Mucosa of descending colon (tissue), 3 donors: ENCODE measurements around the gene CDH26. TPM values are rescaled to one million over a fixed set of nuclear protein-coding genes. Genes with fewer than 3 reads are reported as not detected.

Experiments used
- ATAC-seq: fragments of 200-7000 bp; cut with Tn5 transposase; one replicate; pipeline ENCODE4 v1.9.1; 2020; ENCODE audit warnings: mild to moderate bottlenecking, moderate library complexity
- DNase-seq, 3 donors: peaks; one replicate each; pipeline ENCODE4 v3.0.0-alpha.2; 2020
- H3K36me3 ChIP-seq: fragments of 200-600 bp; one replicate; pipeline ENCODE4 v1.8.0; 2021; ENCODE audit warnings: low read depth, mild to moderate bottlenecking
- H3K4me1 ChIP-seq: fragments of 200-600 bp; one replicate; pipeline ENCODE4 v1.8.0; 2021; ENCODE audit warnings: low read depth, mild to moderate bottlenecking
- H3K4me3 ChIP-seq: fragments of 200-600 bp; one replicate; pipeline ENCODE4 v1.8.0; 2021; ENCODE audit warnings: mild to moderate bottlenecking
- H3K9me3 ChIP-seq: fragments of 200-600 bp; one replicate; pipeline ENCODE4 v1.8.0; 2021; ENCODE audit warnings: mild to moderate bottlenecking
- CTCF ChIP-seq: fragments of 200-600 bp; IDR thresholded peaks from one replicate; pipeline ENCODE4 v1.8.0; 2022; ENCODE audit warnings: antibody characterized with exemption, mild to moderate bottlenecking
- intact Hi-C, 2 donors: fragments of 100-400 bp; cut with DNase I in 1 of 2; cut with micrococcal nuclease in 1 of 2; formaldehyde crosslinking; loops; one replicate each; pipeline versions ENCODE4 v1.11.0 to v1.11.1; 2022; cut with DNase I, micrococcal nuclease
- long read RNA-seq, 2 donors: library from polyadenylated mRNA; unstranded; transcript quantifications; one replicate each; pipeline ENCODE4 v2.0.0, GENCODE V29; 2019 to 2021
- total RNA-seq, 3 donors: library from RNA; stranded (reverse); fragmentation: NEBNext Ultra II Directional in 2 of 3; extraction: Animal tissue kit (Norgen Biotek cat#: 25700) in 2 of 3; gene quantifications; one replicate each; pipeline versions ENCODE4 v1.2.1 to v1.2.4, GENCODE V29; 2021 to 2023
- donor health status: DM: no; HTN: no; CAD: no; lungs with moderate emphysema.
- donor health status: DM: no; HTN: no; CAD: no.
- donor health status: DM: no; HTN: yes; CAD: no.

Gene CDH26
- total RNA-seq, result 1 to 10 TPM in 2 of 3 donors, under 1 TPM in 1; 0.48 to 2.2 (median 1.4) TPM
- long read RNA-seq, donor 1, result 0 reads
- long read RNA-seq, donor 2, result 0 reads

DNA sequence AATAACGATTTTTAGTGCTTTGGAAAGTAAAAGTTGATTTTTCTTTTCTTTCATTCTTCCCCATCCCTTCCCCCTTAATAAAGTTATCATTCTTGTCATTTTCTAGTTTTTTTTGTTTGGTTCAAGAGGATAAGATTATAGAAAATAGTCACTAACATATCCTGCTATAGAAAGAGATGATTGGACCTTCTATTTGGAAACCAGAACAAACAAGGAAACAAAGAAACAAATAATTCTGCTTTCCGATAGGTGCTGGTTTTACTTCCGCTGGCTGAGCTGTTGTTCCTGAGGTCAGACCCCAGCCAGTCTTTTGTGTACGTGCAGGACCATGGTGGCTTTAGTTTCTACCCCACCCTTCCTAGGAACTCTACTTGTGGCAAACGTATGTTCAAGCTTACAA, at the start of gene CDH26:
CDH26 (plus strand) TSS at position 301 of the 400 bp plus-strand sequence. CDS start 304 bp downstream, outside the sequence.
- TF ChIP-seq CTCF, result no peak
- Histone ChIP-seq H3K36me3 (no peaks in the 10 kb centered on the region), H3K9me3 (no peaks in the 10 kb centered on the region), H3K4me3 (no peak within 1 kb of the TSS), H3K4me1 (no peaks in the 10 kb centered on the region)
- intact Hi-C loops, result no loop called here
- DNase-seq, result no peak
- no peak for ATAC-seq

DNA sequence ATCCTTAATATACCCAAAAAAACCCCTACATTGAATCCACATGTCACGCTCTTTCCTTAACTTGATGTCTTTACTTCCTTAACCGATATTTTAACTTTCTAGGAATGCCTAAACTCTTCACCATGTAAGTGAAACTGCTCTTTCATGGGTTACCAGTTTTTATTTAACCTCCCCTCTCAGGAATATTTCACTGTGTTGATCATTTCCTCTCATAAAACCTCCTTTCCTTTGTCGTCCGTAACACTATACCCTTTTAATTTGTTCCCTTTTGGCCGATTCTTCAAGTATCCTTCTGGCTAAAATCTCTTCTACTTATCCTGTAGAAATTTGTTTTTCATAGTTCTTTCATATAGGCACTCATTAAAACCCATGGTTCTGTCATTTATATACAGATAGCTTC, 49.4 kb upstream of the CDH26 start:
- H3K36me3 ChIP-seq, result no peaks in the 10 kb centered on the region
- no peaks in the 10 kb centered on the region for H3K4me1 ChIP-seq
- no peak overlapping the region for H3K4me3 ChIP-seq
- no peaks in the 10 kb centered on the region for H3K9me3 ChIP-seq
- DNase-seq, result no peak
- no peak for ATAC-seq
- TF ChIP-seq CTCF, result no peak
- intact Hi-C loops, result no loop called here

GRCh38 chr20:59911041-59911440, 47.2 kb upstream of the CDH26 start:
- Histone ChIP-seq H3K36me3 (no peaks in the 10 kb centered on the region), H3K4me3 (no peak overlapping the region), H3K4me1 (no peaks in the 10 kb centered on the region), H3K9me3 (no peaks in the 10 kb centered on the region)
- DNase-seq (no peak), ATAC-seq (no peak)
- intact Hi-C loops, result no loop called here
- TF ChIP-seq CTCF, result no peak

DNA sequence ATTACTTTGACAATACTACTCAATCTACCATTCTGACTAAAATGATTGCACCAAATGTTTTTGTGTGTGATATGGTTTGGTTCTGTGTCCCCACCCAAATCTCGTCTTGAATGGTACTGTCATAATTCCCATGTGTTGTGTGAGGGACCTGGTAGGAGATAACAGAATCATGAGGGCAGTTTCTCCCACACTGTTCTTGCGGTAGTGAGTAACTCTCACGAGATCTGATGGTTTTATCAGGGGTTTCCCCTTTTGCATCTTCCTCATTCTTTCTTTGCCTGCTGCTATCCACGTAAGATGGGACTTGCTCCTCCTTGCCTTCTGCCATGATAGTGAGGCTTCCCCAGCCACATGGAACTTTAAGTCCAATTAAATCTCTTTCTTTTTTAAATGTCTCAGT, 45.6 kb upstream of the CDH26 start:
- ATAC-seq (no peak), DNase-seq (no peak)
- no peak for TF ChIP-seq CTCF
- Histone ChIP-seq H3K9me3 (no peaks in the 10 kb centered on the region), H3K36me3 (no peaks in the 10 kb centered on the region), H3K4me1 (no peaks in the 10 kb centered on the region), H3K4me3 (no peak overlapping the region)
- intact Hi-C loops, result no loop called here

GRCh38 chr20:59920944-59921343, 37.3 kb upstream of the CDH26 start:
- intact Hi-C loops, result no loop called here
- Histone ChIP-seq H3K4me3 (no peak overlapping the region), H3K9me3 (no peaks in the 10 kb centered on the region), H3K36me3 (no peaks in the 10 kb centered on the region), H3K4me1 (peaks cover 8% of the 10 kb centered on the region)
- no peak for TF ChIP-seq CTCF
- ATAC-seq (no peak), DNase-seq (no peak)

- ATAC-seq, result no peak
- intact Hi-C loops, result no loop called here
- H3K4me3 ChIP-seq, result no peak overlapping the region
- H3K9me3 ChIP-seq, result no peaks in the 10 kb centered on the region
- peaks cover 8% of the 10 kb centered on the region for H3K4me1 ChIP-seq
- TF ChIP-seq CTCF, result no peak
- no peak for DNase-seq
- H3K36me3 ChIP-seq, result no peaks in the 10 kb centered on the region
Observed at GRCh38 chr20:59923514-59923913, 34.7 kb upstream of the CDH26 start.
